GM21723 (cell line): ENCODE results near the gene RBM20.

Source experiments
- ATAC-seq: cut with Tn5 transposase; IDR thresholded peaks from one replicate; pipeline ENCODE4 v1.9.1; 2021; ENCODE audit warnings: mild to moderate bottlenecking, moderate library complexity; ENCODE audit not compliant: unreplicated experiment

The RBM20 gene

GRCh38 chr10:110671788-110672579 lies 27.8 kb downstream of the RBM20 start:
- peak; percentile 99 for ATAC-seq

- ATAC-seq: peak; percentile 40
Measured at GRCh38 chr10:110672580-110672919, 28.4 kb downstream of the RBM20 start.

GRCh38 chr10:110676016-110676415 lies 31.9 kb downstream of the RBM20 start:
- ATAC-seq: no peak

GRCh38 chr10:110679486-110680272 lies 35.5 kb downstream of the RBM20 start:
- ATAC-seq: no peak

GRCh38 chr10:110680273-110681020 lies 36.3 kb downstream of the RBM20 start:
- ATAC-seq: no peak

- no peak for ATAC-seq
Measured at GRCh38 chr10:110681023-110681681, 37.0 kb downstream of the RBM20 start.

- no peak for ATAC-seq
Measured at GRCh38 chr10:110682348-110682747, 38.2 kb downstream of the RBM20 start.

- ATAC-seq: no peak
Measured at GRCh38 chr10:110684800-110685446, 40.8 kb downstream of the RBM20 start.

GRCh38 chr10:110686047-110686446 lies 41.9 kb downstream of the RBM20 start:
- no peak for ATAC-seq

- no peak for ATAC-seq
Measured at GRCh38 chr10:110686949-110687348, 42.8 kb downstream of the RBM20 start.

GRCh38 chr10:110687400-110687799 lies 43.3 kb downstream of the RBM20 start:
- no peak for ATAC-seq

- no peak for ATAC-seq
Measured at GRCh38 chr10:110691139-110691538, 47.0 kb downstream of the RBM20 start.

- ATAC-seq: no peak
Measured at GRCh38 chr10:110694263-110694662, 50.1 kb downstream of the RBM20 start.

GRCh38 chr10:110694820-110695538 lies 50.8 kb downstream of the RBM20 start:
- no peak for ATAC-seq

- ATAC-seq: no peak
Measured at GRCh38 chr10:110695539-110695886, 51.4 kb downstream of the RBM20 start.

- ATAC-seq: no peak
Measured at GRCh38 chr10:110696436-110696835, 52.3 kb downstream of the RBM20 start.

- no peak for ATAC-seq
Measured at GRCh38 chr10:110698340-110698739, 54.2 kb downstream of the RBM20 start.

GRCh38 chr10:110698782-110699201 lies 54.7 kb downstream of the RBM20 start:
- ATAC-seq: no peak

- ATAC-seq: no peak
Measured at GRCh38 chr10:110699859-110700468, 55.8 kb downstream of the RBM20 start.
